Stimulated activated CD4-positive, alpha-beta T cell treated with anti-CD3 and anti-CD28 coated beads, Interleukin-2, amount 100 ng/mL, for 48 hours (primary cell): ENCODE data around the gene GALNT15.

Experiments
- DNase-seq, 2 donors: peaks; one replicate each; pipeline ENCODE4 v3.0.0-alpha.2; 2020

The GALNT15 gene

GRCh38 chr3:16174389-16174788 is at the start of gene GALNT15:
Gene GALNT15, plus strand, starts transcription at chr3:16174680. Its CDS starts 472 bp downstream, at chr3:16175152.
- DNase-seq = no peak

- no peak for DNase-seq
These were observed 47.8 kb upstream of the GALNT15 start for GRCh38 chr3:16126634-16127033.

- DNase-seq = no peak
These were observed 47.2 kb upstream of the GALNT15 start for GRCh38 chr3:16127249-16127648.

GRCh38 chr3:16130066-16130465 is 44.4 kb upstream of the GALNT15 start:
- DNase-seq = no peak

GRCh38 chr3:16132190-16132589 is 42.3 kb upstream of the GALNT15 start:
- DNase-seq = no peak

GRCh38 chr3:16132928-16133327 is 41.6 kb upstream of the GALNT15 start:
- DNase-seq = no peak

- no peak for DNase-seq
These were observed 40.1 kb upstream of the GALNT15 start for GRCh38 chr3:16134173-16134928.

GRCh38 chr3:16136055-16136454 is 38.4 kb upstream of the GALNT15 start:
- no peak for DNase-seq

- no peak for DNase-seq
These were observed 37.4 kb upstream of the GALNT15 start for GRCh38 chr3:16137044-16137443.

GRCh38 chr3:16137977-16138376 is 36.5 kb upstream of the GALNT15 start:
- no peak for DNase-seq

- DNase-seq = no peak
These were observed 34.2 kb upstream of the GALNT15 start for GRCh38 chr3:16140116-16140893.

- DNase-seq = no peak
These were observed 33.6 kb upstream of the GALNT15 start for GRCh38 chr3:16140894-16141285.

- DNase-seq = no peak
These were observed 32.0 kb upstream of the GALNT15 start for GRCh38 chr3:16142350-16143025.

- no peak for DNase-seq
These were observed 30.5 kb upstream of the GALNT15 start for GRCh38 chr3:16143861-16144447.

GRCh38 chr3:16145176-16145575 is 29.3 kb upstream of the GALNT15 start:
- DNase-seq = no peak

GRCh38 chr3:16146015-16146730 is 28.3 kb upstream of the GALNT15 start:
- no peak for DNase-seq

- DNase-seq = no peak
These were observed 27.1 kb upstream of the GALNT15 start for GRCh38 chr3:16147220-16147994.

GRCh38 chr3:16148213-16148612 is 26.3 kb upstream of the GALNT15 start:
- no peak for DNase-seq

- DNase-seq = no peak
These were observed 25.7 kb upstream of the GALNT15 start for GRCh38 chr3:16148783-16149182.

GRCh38 chr3:16150285-16150684 is 24.2 kb upstream of the GALNT15 start:
- DNase-seq = no peak

- no peak for DNase-seq
These were observed 23.4 kb upstream of the GALNT15 start for GRCh38 chr3:16151109-16151508.

- DNase-seq = no peak
These were observed 6.3 kb upstream of the GALNT15 start for GRCh38 chr3:16168211-16168610.
